A549 (cell line): ENCODE data around the gene RAB3C.

Source experiments
- BHLHE40 ChIP-seq: IDR thresholded peaks from 2 replicates; pipeline ENCODE4 v1.6.1; 2012; ENCODE audit warnings: low read depth, low read length, inconsistent platforms
- CEBPB ChIP-seq, 2 experiments: fragments of >200 bp in 1 of 2; sonication (Bioruptor Twin) in 1 of 2; formaldehyde crosslinking in 1 of 2; IDR thresholded peaks; 2 replicates each; pipeline ENCODE4 v1.6.1; 2012 to 2016
- CTCF ChIP-seq: fragments of >200 bp; sonication (Bioruptor Twin); formaldehyde crosslinking; IDR thresholded peaks from 3 replicates; pipeline ENCODE4 v1.5.1; 2016
- EHMT2 ChIP-seq: fragments of 200-600 bp; sonication (generic); IDR thresholded peaks from 2 replicates; pipeline ENCODE4 v1.6.1; 2016; ENCODE audit warnings: antibody characterized with exemption, low read depth, mild to moderate bottlenecking, moderate library complexity
- FOXS1 ChIP-seq: fragments of 250-450 bp; sonication (Bioruptor Pico); IDR thresholded peaks from 2 replicates; pipeline ENCODE4 v1.5.0; 2020; ENCODE audit warnings: mild to moderate bottlenecking, moderate library complexity
- KDM1A ChIP-seq: fragments of 200-600 bp; sonication (generic); IDR thresholded peaks from 2 replicates; pipeline ENCODE4 v1.6.1; 2016; ENCODE audit warnings: low read depth, mild to moderate bottlenecking
- MAFK ChIP-seq: fragments of 450-650 bp; IDR thresholded peaks from 2 replicates; pipeline ENCODE4 v1.6.1; 2014; ENCODE audit not compliant: partially characterized antibody
- MAX ChIP-seq: IDR thresholded peaks from 2 replicates; pipeline ENCODE4 v1.6.1; 2012
- NR3C1 ChIP-seq: fragments of >200 bp; sonication (Bioruptor Twin); formaldehyde crosslinking; IDR thresholded peaks from 3 replicates; pipeline ENCODE4 v1.6.1; 2017
- PHF8 ChIP-seq: fragments of 200-600 bp; sonication (generic); IDR thresholded peaks from 2 replicates; pipeline ENCODE4 v1.6.1; 2016; ENCODE audit warnings: low read depth, mild to moderate bottlenecking, antibody characterized with exemption, moderate library complexity, borderline replicate concordance
- POLR2A ChIP-seq: IDR thresholded peaks from 2 replicates; pipeline ENCODE4 v1.6.1; 2012; ENCODE audit warnings: mild to moderate bottlenecking, low read length
- POLR2AphosphoS2 ChIP-seq: conservative IDR thresholded peaks from 2 replicates; pipeline ENCODE4 v1.6.1; 2012; ENCODE audit warnings: low read length, improper control_type of control experiment, inconsistent platforms
- SMC3 ChIP-seq: fragments of >200 bp; sonication (Bioruptor Twin); formaldehyde crosslinking; IDR thresholded peaks from 3 replicates; pipeline ENCODE4 v1.6.1; 2018; ENCODE audit warnings: inconsistent platforms

- no peak for TF ChIP-seq NR3C1
- no peak for TF ChIP-seq POLR2A
- no peak for TF ChIP-seq CTCF
- TF ChIP-seq FOXS1 (CRISPR knock-in tag) = no peak
- TF ChIP-seq KDM1A = no peak
- TF ChIP-seq MAX = no peak
- TF ChIP-seq PHF8 = no peak
- TF ChIP-seq POLR2AphosphoS2 = no peak
- TF ChIP-seq BHLHE40 = no peak
- no peak for TF ChIP-seq EHMT2
- no peak for TF ChIP-seq SMC3
- no peak for TF ChIP-seq MAFK
- TF ChIP-seq CEBPB (IDR thresholded peaks at IDR 0.05) = no peak
These were observed 309.1 kb downstream of the RAB3C start for GRCh38 chr5:58891971-58892343.
